Fibroblast of pulmonary artery (primary cell): ENCODE results near the gene PLSCR1.
"Not testable (repeated sequence)": the region's sequence is repeated elsewhere in the genome, so short reads cannot be mapped to it uniquely, and the experiment has no call there.

ENCODE experiments used
- DNase-seq: peaks from one replicate; pipeline ENCODE4 v3.0.0-alpha.2; 2010; ENCODE audit warnings: low read depth
- H3K4me3 ChIP-seq: replicated peaks from 2 replicates; pipeline ENCODE4 v1.5.1; 2011; ENCODE audit warnings: low read depth, mild to moderate bottlenecking, control low read depth, low read length, moderate library complexity
- TF ChIP-seq, protein P1 (sequence below): IDR thresholded peaks from 2 replicates; pipeline ENCODE4 v1.5.1; 2011; ENCODE audit warnings: mild to moderate bottlenecking, control low read depth, low read length, inconsistent platforms; ENCODE audit errors: missing control alignments

The PLSCR1 gene

DNA sequence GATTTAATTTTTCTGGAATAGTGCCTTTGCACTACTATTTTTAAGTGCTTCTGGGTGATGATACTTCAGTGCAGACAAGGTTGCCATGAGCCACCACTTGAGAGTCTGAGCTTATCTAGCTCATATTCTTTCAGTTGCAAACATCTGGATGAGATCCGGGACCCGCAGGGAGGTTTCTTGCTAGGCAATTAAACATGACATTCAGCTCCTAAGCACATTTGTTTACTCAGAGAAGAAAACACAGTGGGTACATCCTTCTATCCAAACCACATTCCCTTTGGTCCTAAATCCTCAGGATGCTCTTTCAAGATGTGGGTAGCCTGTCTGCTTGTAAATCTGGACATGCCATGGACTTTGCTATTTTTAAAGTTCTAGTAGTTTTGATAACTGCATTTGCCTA lies 12.0 kb downstream of the PLSCR1 start:
- H3K4me3 ChIP-seq, result no peak overlapping the region
- no peak for DNase-seq
- TF ChIP-seq, protein P1, sequence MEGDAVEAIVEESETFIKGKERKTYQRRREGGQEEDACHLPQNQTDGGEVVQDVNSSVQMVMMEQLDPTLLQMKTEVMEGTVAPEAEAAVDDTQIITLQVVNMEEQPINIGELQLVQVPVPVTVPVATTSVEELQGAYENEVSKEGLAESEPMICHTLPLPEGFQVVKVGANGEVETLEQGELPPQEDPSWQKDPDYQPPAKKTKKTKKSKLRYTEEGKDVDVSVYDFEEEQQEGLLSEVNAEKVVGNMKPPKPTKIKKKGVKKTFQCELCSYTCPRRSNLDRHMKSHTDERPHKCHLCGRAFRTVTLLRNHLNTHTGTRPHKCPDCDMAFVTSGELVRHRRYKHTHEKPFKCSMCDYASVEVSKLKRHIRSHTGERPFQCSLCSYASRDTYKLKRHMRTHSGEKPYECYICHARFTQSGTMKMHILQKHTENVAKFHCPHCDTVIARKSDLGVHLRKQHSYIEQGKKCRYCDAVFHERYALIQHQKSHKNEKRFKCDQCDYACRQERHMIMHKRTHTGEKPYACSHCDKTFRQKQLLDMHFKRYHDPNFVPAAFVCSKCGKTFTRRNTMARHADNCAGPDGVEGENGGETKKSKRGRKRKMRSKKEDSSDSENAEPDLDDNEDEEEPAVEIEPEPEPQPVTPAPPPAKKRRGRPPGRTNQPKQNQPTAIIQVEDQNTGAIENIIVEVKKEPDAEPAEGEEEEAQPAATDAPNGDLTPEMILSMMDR, result no peak

DNA sequence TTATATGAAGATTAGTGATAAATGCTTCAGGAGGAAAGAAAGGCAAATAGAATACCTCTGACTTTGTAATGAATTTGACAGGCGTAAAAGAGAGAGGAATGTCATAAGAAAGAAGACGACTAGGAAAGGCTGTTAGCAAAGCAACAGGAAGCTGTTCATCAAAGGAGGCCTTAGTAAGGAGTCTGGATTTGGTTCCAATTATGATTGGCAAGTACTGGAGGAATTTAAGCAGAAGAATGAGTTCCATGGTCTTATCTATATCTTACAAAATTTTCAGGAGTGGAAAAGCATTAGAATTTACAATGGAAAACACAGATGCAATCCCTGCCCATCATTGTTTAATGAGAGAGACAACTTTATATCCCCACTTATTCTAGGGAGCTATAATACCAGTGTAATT lies 13.8 kb downstream of the PLSCR1 start:
- H3K4me3 ChIP-seq, result no peak overlapping the region
- DNase-seq, result peak; percentile 42
- TF ChIP-seq, protein P1, result no peak

GRCh38 chr3:146529021-146529420 lies 15.4 kb downstream of the PLSCR1 start:
- no peak for DNase-seq
- TF ChIP-seq, protein P1, result no peak
- H3K4me3 ChIP-seq, result no peak overlapping the region

DNA sequence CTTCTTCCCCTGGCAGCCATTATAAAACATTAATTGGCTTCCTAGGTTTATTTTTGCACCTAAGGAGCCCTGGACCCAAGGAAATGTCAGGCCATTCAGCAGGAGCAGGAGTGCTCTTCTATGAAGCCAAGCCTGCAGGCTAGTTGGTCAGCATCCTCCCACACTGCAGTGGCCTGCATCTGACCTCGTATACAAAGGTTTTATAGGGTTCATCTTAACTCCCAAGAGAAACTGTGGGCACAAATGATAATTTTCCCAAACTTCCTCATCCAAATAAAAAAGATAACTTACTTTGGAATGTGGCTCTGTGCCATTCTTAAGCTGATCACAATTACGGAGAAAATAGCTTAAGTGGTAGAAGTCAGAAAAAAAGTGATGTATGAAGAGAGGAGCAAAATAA lies 19.4 kb downstream of the PLSCR1 start:
- H3K4me3 ChIP-seq, result no peak overlapping the region
- no peak for DNase-seq
- TF ChIP-seq, protein P1, result no peak

GRCh38 chr3:146523531-146523930 lies 20.9 kb downstream of the PLSCR1 start:
- no peak for DNase-seq

GRCh38 chr3:146522174-146523158 lies 21.9 kb downstream of the PLSCR1 start:
- not testable (repeated sequence) for DNase-seq, H3K4me3 ChIP-seq

More at GRCh38 chr3:146523531-146523930, 20.9 kb downstream of the PLSCR1 start:
- no peak overlapping the region for H3K4me3 ChIP-seq
- TF ChIP-seq, protein P1, result no peak

DNA sequence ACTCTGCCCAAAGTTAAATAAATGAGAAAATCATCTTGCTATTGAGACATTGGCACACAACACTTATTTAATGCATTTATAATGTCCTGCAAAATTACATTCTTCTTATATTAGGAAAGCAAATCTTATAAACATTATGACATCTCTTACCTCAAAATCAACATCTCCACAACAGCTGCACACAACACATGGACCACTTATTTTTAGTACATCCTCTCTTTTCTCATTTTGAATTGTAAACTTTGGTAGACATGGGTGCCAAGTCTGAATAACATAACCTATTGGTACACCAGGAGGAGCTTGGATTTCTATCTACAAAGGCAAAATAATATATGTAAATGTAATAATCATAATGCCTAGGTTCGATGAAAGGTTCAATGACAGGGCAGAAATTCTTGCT lies 23.0 kb downstream of the PLSCR1 start:
- DNase-seq, result no peak
- no peak overlapping the region for H3K4me3 ChIP-seq
- TF ChIP-seq, protein P1, result no peak
